ENCODE measurements around the gene BUB1B.
"Not testable (repeated sequence)": the region's sequence is repeated elsewhere in the genome, so short reads cannot be mapped to it uniquely, and the experiment has no call there.

BUB1B gene

GRCh38 chr15:40137303-40138200, 23.3 kb upstream of the BUB1B start:
- DNase-seq (ENCODE audit: low read depth): no peak

GRCh38 chr15:40138201-40138570, 22.7 kb upstream of the BUB1B start:
- DNase-seq (ENCODE audit: low read depth): not testable (repeated sequence)

GRCh38 chr15:40142428-40142827, 18.4 kb upstream of the BUB1B start:
- no peak for DNase-seq (ENCODE audit: low read depth)

DNA sequence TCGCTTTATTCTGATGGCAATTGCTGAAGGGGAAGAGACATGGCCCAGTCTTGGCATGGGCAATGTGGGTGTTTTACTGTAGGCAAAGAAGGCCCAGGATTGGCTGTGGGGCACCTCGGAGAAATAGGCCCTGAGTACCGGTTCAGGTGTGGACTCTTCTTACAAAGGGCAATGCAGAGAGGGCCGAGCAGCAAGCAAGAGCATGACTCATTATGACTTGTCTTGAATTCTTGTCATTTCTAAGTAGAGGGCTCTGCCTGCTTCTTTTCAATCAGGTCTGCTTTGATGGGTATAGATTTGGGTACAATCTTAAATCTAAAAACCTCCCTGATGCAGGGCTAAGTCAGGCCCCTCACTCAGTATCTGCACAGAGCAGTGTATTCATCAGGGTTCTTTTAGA, 14.8 kb upstream of the BUB1B start:
- no peak for DNase-seq (ENCODE audit: low read depth)

GRCh38 chr15:40149339-40149738, 11.5 kb upstream of the BUB1B start:
- DNase-seq (ENCODE audit: low read depth): no peak

DNA sequence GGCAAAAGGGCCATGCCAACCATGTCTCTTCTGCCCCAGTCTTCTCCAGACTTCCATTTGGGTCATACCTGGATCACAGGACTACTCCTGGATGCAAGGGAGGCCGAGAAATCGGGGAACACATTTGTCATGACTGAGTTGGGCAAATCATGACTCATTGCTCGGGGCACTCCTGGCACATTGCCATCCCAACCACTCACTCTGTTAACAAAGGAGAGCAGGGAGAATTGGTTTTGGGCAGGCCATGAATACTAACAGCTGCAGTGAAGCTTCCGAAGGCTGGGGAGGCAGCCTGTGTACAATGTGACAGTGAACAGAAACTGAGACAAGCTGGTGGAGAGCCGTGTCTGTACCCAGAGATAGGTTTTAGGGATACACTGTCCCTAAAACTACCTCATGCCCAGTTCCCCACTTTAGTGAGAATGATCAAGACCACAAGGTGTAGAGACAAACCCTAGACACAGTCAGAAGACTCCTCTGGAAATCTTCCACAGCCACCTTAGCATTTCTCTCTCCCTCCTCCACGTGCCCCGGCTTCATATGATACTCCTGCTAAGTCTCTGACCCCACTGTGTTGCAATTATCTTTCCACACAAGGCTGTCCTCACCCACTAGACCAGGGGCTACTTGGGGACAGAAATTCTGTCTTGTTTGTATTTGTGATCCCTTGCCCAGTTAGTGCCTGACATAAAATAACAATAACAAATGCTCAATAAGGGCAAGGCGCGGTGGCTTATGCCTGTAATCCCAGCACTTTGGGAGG, 10.5 kb upstream of the BUB1B start:
- DNase-seq (ENCODE audit: low read depth): no peak

- DNase-seq (ENCODE audit: low read depth): no peak
Observed at GRCh38 chr15:40151499-40151898, 9.4 kb upstream of the BUB1B start.

GRCh38 chr15:40151991-40152390, 8.9 kb upstream of the BUB1B start:
- no peak for DNase-seq (ENCODE audit: low read depth)

GRCh38 chr15:40154821-40155220, 6.0 kb upstream of the BUB1B start:
- DNase-seq (ENCODE audit: low read depth): not testable (repeated sequence)

DNA sequence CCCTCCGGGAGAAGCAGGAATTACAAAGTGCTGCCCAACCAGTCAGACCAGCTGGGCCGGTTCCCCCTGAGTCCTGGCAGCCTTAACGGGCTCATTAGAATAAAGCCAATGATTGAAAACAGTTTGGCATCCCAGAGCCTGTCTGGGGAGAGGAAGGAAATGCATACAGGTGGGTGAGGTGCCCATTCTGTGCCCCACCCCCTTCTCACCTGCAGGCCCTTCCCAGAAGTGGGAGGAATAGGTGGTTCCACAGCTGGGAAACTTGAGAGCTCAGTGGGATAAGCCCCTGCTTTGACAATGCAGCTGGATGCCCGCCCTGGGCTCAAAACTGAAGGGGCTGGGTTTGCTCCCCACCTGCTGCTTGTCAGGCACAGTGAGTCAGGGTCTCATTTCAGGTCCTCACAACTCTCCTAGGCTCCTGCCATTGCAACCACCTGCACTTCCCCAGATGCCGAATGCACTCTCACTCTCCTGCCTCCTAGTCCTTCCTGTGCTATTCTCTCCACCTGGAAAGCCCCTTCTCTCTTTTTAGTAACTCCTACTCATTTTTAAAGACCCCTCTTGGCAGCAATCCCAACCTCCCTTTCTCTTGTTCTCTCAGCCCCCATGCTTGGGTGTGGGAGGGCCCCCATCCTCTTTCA, 5.5 kb upstream of the BUB1B start:
- no peak for DNase-seq (ENCODE audit: low read depth)

DNA sequence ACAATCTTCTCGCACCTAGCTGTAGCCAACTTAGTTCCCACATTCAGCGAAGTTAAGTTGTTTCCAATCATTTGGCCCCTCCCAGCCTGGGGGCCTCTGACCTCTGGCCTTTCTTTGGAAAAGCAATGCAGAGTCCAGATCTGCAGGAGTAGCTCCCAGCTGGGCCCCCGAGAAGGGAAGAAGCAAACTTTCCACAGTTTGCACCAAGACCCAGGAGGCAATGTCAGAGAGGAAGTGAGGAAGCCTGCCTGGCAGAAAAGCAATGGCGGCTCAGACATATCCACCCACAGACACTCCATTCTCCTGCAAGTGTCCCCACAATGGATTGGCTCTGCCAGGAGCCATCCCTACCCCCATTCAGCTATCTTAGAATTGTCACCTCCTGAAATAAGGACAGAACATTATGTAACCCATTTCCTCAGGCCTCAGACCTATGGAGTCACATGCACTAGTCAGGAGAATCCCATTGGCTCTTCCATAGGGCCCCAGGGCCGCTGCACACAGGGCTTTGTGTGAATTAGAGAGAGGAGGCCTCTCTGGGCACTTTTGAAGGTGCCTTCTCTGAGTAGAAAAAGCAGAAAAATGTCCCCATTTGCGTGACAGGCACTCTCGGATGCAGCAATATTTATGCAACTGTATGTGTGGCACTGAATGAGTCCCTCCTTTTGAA, 3.0 kb upstream of the BUB1B start:
- no peak for DNase-seq (ENCODE audit: low read depth)

- DNase-seq (ENCODE audit: low read depth): no peak
Observed at GRCh38 chr15:40160021-40160420, 848 bp upstream of the BUB1B start.

GRCh38 chr15:40161693-40162391, 973 bp downstream of the BUB1B start:
- no peak for DNase-seq (ENCODE audit: low read depth)

DNA sequence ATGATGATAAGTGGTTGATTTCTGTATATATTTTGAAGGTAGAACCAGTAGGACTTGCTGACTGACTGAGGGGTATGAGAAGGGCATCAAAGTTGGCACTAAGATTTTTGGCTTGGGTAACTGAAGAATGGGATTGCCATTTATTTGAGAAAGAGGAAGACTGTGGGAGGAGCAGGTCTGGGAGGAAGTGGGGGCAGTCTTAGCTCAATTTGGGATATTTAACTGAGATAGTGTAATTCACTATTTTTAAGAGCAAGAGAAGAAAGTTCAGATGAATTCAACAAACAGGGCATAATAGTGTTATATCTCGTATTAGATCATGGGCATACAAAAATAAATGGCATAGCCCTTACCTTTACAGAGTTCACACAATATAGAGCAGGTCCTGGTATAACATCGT, 1.7 kb downstream of the BUB1B start:
- DNase-seq (ENCODE audit: low read depth): no peak

- no peak for DNase-seq (ENCODE audit: low read depth)
Observed at GRCh38 chr15:40163657-40164416, 3.0 kb downstream of the BUB1B start.

GRCh38 chr15:40167374-40167773, 6.5 kb downstream of the BUB1B start:
- not testable (repeated sequence) for DNase-seq (ENCODE audit: low read depth)

DNA sequence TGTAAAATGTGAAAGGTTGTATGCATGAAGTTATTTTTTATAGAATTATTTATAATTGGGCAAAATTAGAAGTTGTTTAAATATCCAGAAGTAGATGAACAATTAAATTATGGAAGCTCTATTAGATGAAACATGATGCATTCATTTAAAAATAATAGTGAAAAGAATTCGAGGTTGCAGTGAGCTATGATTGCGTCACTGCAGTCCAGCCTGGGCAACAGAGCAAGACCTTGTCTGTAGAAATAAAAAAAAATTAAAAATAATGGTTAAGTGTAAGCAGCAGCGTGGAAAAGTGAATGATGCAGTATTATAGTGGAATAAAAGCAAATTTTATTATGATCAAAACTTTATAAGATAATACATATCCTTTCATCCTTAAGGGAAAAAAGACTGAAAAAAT, 14.3 kb downstream of the BUB1B start:
- no peak for DNase-seq (ENCODE audit: low read depth)

DNA sequence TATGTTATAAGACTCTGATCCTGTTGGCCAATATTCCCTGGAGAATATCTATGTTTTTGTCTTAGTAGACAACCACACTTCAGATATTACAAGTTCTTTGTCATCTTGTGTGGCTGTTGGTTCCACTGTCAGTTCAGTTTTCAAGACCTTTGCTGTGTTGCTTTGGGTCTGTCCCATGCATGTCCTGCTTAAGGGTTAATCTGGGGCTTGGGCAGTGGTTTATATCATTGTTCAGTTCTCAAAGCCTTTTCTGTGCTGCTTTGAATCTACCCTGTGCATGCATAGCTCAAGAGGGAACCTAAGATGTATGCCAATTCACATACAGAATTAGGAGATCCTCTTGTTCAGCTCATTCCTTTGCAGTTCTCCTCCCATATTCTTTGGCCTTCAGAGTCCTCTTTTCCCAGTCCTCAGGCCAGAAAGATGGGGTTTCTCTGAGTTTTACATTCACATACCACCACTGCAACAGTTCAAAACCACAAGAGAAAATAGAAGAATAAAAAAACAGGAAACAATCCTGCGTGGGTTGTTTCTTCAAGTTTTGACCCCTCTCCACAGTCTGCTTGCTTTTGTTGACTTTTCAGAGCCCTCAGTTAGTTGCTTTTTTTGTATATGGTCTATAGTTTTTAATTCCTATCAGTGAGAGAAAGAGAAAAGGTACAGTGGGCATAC, 21.6 kb downstream of the BUB1B start:
- DNase-seq (ENCODE audit: low read depth): no peak

- DNase-seq (ENCODE audit: low read depth): no peak
Observed at GRCh38 chr15:40183636-40184463, 23.0 kb downstream of the BUB1B start.

Data from activated T-helper 1 cell treated with Interleukin-2 at 50 U/mL for 16 hours (primary cell).